GM12878 (cell line): ENCODE measurements around the gene KRTAP5-10. TPM values are rescaled to one million over a fixed set of nuclear protein-coding genes. Genes with fewer than 3 reads are reported as not detected.

Experiments
- CBFB ChIP-seq: IDR thresholded peaks from 2 replicates; pipeline ENCODE4 v1.6.1; 2016; ENCODE audit warnings: antibody characterized with exemption, low read depth
- CEBPZ ChIP-seq: fragments of 150-350 bp; IDR thresholded peaks from 2 replicates; pipeline ENCODE4 v1.6.1; 2016; ENCODE audit warnings: low read depth, low read length
- CHD4 ChIP-seq: fragments of 200-600 bp; sonication (generic); IDR thresholded peaks from 2 replicates; pipeline ENCODE4 v1.6.1; 2016; ENCODE audit warnings: mild to moderate bottlenecking
- LARP7 ChIP-seq: fragments of 450-650 bp; IDR thresholded peaks from 2 replicates; pipeline ENCODE4 v1.6.1; 2017; ENCODE audit warnings: mild to moderate bottlenecking
- MEF2B ChIP-seq: fragments of 450-650 bp; IDR thresholded peaks from 2 replicates; pipeline ENCODE4 v1.6.1; 2018; ENCODE audit warnings: mild to moderate bottlenecking, moderate library complexity; ENCODE audit not compliant: partially characterized antibody, poor library complexity, severe bottlenecking
- PBX3 ChIP-seq: IDR thresholded peaks from 2 replicates; pipeline ENCODE4 v1.6.1; 2011; ENCODE audit warnings: mild to moderate bottlenecking, low read depth, low read length, moderate library complexity; ENCODE audit not compliant: insufficient replicate concordance
- STAT1 ChIP-seq: fragments of 450-650 bp; conservative IDR thresholded peaks from 2 replicates; pipeline ENCODE4 v1.6.1; 2014; ENCODE audit warnings: antibody characterized with exemption, mild to moderate bottlenecking
- polyA plus RNA-seq, 11 experiments: library from polyadenylated mRNA; depleted of rRNA in 4 of 11; unstranded in 6 of 11; stranded (reverse) in 5 of 11; fragments of >200 nt; fragmentation: Nextera tagmentation in 4 of 11; fragmentation: Illumina TruSeq in 1 of 11; extraction: Ambion mirVana in 4 of 11; extraction: Trizol in 1 of 11; gene quantifications; 1 replicate in 1 of 11; 2 replicates in 10 of 11; pipeline versions ENCODE4 v1.2.1 to v1.2.3, GENCODE V29; 2011 to 2016; ENCODE audit warnings: inconsistent platforms in 2 of 11, missing spikeins in 2 of 11, low read depth in 1 of 11
- total RNA-seq, 4 experiments: library from RNA; depleted of rRNA in 3 of 4; stranded (reverse); fragments of >200 nt in 3 of 4; fragmentation: Illumina TruSeq in 1 of 4; extraction: Trizol in 1 of 4; gene quantifications; 2 replicates each; pipeline versions ENCODE4 v1.2.1 to v1.2.3, GENCODE V29; 2013 to 2021

Gene KRTAP5-10
- total and polyA plus RNA-seq, 10 of the 15 experiments (the other 5 are each of a cell fraction or from before 2014, with no cell fraction given): 0.06 to 0.10 (median 0.06) TPM; not detected in 7

- TF ChIP-seq LARP7 (no peak), STAT1 (no peak), CEBPZ (no peak), MEF2B (no peak), PBX3 (no peak), CHD4 (no peak), CBFB (no peak)
These were observed 46.6 kb upstream of the KRTAP5-10 start (continued) for GRCh38 chr11:71518506-71519471.
